ENCODE measurements around the gene PCDHB4.
"Not testable (repeated sequence)": the region's sequence is repeated elsewhere in the genome, so short reads cannot be mapped to it uniquely, and the experiment has no call there.

Gene PCDHB4

DNA sequence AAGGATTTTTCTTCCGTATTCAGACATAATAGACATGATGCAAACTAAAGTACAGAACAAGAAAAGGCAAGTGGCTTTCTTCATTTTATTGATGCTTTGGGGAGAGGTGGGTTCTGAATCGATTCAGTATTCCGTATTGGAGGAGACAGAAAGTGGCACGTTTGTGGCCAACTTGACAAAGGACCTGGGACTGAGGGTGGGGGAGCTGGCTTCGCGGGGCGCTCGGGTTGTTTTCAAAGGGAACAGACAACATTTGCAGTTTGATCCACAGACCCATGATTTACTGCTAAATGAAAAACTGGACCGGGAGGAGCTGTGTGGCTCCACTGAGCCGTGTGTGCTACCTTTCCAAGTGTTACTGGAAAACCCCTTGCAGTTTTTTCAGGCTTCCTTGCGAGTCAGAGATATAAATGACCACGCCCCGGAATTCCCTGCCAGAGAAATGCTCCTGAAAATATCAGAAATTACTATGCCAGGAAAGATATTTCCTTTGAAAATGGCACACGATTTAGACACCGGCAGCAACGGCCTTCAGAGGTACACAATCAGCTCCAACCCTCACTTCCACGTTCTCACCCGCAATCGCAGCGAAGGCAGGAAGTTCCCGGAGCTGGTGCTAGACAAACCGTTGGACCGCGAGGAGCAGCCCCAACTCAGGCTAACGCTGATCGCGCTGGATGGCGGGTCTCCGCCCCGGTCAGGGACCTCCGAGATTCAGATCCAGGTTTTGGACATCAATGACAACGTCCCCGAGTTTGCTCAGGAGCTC is 28.8 kb downstream of the PCDHB4 start:
- no peak for DNase-seq

DNA sequence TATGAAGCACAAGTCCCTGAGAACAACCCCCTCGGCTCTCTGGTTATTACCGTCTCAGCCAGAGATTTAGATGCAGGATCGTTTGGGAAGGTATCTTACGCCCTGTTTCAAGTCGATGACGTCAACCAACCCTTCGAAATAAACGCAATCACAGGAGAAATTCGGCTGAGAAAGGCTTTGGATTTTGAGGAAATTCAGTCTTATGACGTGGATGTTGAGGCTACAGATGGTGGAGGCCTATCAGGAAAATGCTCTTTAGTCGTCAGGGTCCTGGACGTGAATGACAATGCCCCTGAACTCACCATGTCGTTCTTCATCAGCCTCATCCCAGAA is 29.3 kb downstream of the PCDHB4 start:
- no peak for DNase-seq

DNA sequence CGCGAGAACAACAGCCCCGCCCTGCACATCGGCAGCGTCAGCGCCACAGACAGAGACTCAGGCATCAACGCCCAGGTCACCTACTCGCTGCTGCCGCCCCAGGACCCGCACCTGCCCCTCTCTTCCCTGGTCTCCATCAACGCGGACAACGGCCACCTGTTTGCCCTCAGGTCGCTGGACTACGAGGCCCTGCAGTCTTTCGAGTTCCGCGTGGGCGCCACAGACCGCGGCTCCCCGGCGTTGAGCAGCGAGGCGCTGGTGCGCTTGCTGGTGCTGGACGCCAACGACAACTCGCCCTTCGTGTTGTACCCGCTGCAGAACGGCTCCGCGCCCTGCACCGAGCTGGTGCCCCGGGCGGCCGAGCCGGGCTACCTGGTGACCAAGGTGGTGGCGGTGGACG is 30.0 kb downstream of the PCDHB4 start:
- DNase-seq, result not testable (repeated sequence)

DNA sequence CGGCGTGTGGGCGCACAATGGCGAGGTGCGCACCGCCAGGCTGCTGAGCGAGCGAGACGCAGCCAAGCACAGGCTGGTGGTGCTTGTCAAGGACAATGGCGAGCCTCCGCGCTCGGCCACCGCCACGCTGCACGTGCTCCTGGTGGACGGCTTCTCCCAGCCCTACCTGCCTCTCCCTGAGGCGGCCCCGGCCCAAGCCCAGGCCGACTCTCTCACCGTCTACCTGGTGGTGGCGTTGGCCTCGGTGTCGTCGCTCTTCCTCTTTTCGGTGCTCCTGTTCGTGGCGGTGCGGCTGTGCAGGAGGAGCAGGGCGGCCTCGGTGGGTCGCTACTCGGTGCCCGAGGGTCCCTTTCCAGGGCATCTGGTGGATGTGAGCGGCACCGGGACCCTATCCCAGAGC is 30.5 kb downstream of the PCDHB4 start:
- DNase-seq, result not testable (repeated sequence)

DNA sequence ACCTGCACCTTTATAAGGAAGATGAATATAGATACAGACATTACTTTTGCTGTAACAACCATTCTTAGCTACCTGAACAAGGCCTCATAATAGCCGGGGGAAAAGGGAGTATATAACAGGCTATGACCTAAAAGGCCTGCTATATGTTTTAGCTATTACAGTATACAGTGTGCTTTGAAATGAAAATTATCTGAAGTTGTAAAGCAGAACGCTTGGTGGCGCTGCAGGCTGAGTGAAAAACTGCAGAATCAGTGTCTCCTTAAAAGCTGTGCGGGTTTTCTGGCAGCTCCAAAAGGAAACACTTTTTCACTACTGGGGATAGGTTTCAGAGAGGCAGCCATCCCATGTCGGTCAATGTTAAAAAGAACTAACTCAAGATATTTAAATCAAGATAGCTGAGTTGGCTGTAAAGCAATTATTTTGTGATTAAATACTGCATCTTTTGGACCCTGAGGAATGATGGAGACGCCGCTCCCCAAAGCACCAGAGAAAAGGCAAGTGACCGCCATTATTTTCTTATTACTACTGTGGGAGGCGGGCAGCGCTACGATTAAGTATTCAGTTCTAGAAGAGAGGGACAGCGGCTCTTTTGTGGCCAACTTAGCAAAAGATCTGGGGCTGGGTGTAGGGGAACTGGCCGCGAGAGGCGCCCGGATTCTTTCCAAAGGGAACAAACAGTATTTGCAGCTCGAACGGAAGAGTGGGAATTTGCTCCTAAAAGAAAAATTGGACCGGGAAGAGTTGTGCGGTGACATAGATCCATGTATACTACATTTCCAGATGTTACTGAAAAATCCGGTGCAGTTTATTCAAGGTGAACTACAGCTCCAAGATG is 34.1 kb downstream of the PCDHB4 start:
- no peak for DNase-seq

DNA sequence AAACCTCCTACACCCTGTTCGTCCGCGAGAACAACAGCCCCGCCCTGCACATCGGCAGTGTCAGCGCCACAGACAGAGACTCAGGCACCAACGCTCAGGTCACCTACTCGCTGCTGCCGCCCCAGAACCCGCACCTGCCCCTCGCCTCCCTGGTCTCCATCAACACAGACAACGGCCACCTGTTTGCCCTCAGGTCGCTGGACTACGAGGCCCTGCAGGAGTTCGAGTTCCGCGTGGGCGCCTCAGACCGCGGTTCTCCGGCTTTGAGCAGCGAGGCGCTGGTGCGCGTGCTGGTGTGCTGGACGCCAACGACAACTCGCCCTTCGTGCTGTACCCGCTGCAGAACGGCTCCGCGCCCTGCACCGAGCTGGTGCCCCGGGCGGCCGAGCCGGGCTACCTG is 35.7 kb downstream of the PCDHB4 start:
- not testable (repeated sequence) for DNase-seq

DNA sequence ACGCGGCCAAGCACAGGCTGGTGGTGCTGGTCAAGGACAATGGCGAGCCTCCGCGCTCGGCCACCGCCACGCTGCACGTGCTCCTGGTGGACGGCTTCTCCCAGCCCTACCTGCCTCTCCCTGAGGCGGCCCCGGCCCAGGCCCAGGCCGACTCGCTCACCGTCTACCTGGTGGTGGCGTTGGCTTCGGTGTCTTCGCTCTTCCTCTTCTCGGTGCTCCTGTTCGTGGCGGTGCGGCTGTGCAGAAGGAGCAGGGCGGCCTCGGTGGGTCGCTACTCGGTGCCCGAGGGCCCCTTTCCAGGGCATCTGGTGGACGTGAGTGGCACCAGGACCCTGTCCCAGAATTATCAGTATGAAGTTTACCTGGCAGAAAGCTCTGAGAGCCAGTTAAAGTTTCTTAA is 36.3 kb downstream of the PCDHB4 start:
- not testable (repeated sequence) for DNase-seq

DNA sequence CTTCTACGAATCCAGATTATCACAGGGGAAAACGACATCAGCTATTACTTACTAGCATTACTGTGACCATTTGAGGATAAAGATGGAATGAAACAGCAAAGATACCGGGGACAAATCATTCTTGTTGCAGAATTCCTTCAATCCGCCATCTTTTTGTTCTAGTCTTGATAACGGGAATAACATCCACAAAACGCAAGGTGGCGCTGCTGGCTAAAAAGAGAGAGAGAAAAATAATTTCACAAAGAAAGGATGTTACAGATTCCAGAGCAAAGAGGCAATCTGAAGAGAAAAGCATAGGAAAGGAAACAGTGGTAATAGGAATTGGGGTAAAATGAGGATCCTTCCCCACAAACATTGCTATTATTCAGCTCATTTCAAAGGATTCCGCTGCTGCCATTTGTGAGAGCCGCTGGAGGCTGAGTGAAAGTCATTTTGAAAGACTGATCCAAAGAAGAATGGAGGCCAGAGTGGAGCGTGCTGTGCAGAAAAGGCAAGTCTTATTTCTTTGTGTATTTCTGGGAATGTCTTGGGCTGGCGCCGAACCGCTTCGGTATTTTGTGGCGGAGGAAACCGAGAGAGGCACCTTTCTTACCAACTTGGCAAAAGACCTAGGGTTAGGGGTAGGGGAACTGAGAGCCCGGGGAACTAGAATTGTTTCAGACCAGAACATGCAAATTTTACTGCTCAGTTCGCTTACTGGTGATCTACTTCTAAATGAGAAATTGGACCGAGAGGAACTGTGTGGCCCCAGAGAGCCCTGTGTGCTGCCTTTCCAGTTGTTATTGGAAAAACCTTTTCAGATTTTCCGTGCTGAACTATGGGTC is 51.0 kb downstream of the PCDHB4 start, which contains the start of gene PCDHB7:
Gene PCDHB7 (plus strand): TSS at position 264 of the 824 bp plus-strand sequence. CDS start 192 bp downstream, at position 456.
- DNase-seq, result peak; percentile 3

DNA sequence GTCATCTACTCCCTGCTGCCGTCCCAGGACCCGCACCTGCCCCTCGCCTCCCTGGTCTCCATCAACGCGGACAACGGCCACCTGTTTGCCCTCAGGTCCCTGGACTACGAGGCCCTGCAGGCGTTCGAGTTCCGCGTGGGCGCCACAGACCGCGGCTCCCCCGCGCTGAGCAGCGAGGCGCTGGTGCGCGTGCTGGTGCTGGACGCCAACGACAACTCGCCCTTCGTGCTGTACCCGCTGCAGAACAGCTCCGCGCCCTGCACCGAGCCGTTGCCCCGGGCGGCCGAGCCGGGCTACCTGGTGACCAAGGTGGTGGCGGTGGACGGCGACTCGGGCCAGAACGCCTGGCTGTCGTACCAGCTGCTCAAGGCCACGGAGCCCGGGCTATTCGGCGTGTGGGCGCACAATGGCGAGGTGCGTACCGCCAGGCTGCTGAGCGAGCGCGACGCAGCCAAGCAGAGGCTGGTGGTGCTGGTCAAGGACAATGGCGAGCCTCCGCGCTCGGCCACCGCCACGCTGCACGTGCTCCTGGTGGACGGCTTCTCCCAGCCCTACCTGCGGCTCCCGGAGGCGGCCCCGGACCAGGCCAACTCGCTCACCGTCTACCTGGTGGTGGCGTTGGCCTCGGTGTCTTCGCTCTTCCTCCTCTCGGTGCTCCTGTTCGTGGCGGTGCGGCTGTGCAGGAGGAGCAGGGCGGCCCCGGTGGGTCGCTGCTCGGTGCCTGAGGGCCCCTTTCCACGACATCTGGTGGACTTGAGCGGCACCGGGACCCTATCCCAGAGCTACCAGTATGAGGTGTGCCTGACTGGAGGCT is 52.9 kb downstream of the PCDHB4 start:
- DNase-seq, result not testable (repeated sequence)

Data from activated CD4-positive, alpha-beta T cell treated with anti-CD3 and anti-CD28 coated beads, Interleukin-10, Interleukin-2, amounts not matched to agents 100 ng/mL and 50 ng/mL, durations not matched to agents 16 hours and 8 hours (primary cell).